HEK293T (cell line): ENCODE measurements around the gene CDK12.

Experiments used
- BHLHE40 ChIP-seq: fragments of 450-650 bp; IDR thresholded peaks from 2 replicates; pipeline ENCODE4 v1.6.1; 2016; ENCODE audit warnings: mild to moderate bottlenecking, moderate library complexity, borderline replicate concordance
- CTBP1 ChIP-seq: fragments of 450-650 bp; IDR thresholded peaks from 2 replicates; pipeline ENCODE4 v1.6.1; 2016; ENCODE audit warnings: borderline replicate concordance
- ELF4 ChIP-seq: fragments of 450-650 bp; IDR thresholded peaks from 2 replicates; pipeline ENCODE4 v1.6.1; 2017; ENCODE audit warnings: antibody characterized with exemption
- FOXK2 ChIP-seq: fragments of 450-650 bp; IDR thresholded peaks from 2 replicates; pipeline ENCODE4 v1.6.1; 2016; ENCODE audit warnings: mild to moderate bottlenecking
- SP1 ChIP-seq: fragments of 450-650 bp; IDR thresholded peaks from 2 replicates; pipeline ENCODE4 v1.6.1; 2017
- SUZ12 ChIP-seq: fragments of 450-650 bp; IDR thresholded peaks from 2 replicates; pipeline ENCODE4 v1.6.1; 2016; ENCODE audit warnings: mild to moderate bottlenecking
- TARDBP ChIP-seq: fragments of 450-650 bp; IDR thresholded peaks from 2 replicates; pipeline ENCODE4 v1.6.1; 2016

DNA sequence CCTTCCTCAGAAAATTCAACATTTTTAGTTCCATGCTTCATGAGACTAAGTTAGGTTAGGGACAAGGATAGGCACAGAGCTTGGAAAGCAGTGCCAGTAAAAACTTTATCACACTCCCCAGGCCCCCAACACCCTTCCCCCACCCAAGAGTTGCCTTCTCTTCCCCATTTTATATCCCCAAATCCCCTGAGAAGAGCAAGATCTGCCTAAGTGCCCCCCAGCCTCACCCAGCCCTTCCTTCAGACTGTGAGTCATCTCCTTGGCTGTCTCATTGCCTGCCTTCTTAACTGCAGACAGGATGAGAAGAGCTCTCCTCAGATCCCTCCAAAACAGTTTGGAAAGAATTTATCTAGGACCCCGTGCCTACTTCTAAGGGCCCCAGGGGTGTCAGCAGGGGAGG is 90.6 kb downstream of the CDK12 start:
- TF ChIP-seq SP1 (no peak), CTBP1 (no peak), TARDBP (no peak), BHLHE40 (no peak), FOXK2 (no peak), SUZ12 (no peak), ELF4 (no peak)
